ENCODE results near the gene CNTN1.
"Not testable (repeated sequence)": the region's sequence is repeated elsewhere in the genome, so short reads cannot be mapped to it uniquely, and the experiment has no call there.

CNTN1 gene

DNA sequence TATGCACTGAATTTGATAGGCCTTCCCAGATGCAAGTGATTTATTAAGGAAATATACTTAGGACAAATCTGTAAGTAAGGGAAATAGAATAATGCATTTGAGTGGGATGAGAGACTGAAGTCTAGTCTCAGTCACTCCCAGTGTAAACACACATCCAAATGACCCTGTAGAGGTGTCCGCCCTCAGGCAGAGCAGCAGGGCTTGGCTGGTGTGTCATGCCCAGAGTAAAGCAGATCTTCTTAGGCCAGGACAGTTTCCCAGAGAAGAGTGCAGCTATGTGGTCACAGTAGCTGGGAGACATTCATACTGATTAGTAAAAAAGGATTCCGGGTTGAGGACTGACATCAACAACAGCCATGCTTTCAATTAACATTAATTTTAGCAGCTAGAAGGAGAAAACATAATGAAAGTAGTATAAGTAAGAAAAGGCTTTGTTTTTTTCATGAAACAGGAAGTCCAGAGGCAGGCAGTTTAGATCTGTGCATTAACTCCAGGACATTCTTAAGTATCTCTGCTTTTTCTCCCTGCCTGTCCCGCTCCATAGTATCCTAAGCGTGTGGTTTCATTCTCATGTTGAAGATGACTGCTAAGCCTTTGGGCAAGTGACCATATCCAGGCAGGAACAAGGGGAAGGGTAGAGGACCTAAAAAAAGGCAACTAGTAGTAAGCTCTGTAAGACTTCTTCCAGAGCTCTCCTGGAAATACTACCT lies 35.7 kb downstream of the CNTN1 start:
- in situ Hi-C loops (cut with HindIII; ENCODE audit: low sequenced_read_pairs), result no loop called here
- H3K4me3 ChIP-seq (ENCODE audit: low read depth, low read length), result no peak overlapping the region
- TF ChIP-seq, protein P1, sequence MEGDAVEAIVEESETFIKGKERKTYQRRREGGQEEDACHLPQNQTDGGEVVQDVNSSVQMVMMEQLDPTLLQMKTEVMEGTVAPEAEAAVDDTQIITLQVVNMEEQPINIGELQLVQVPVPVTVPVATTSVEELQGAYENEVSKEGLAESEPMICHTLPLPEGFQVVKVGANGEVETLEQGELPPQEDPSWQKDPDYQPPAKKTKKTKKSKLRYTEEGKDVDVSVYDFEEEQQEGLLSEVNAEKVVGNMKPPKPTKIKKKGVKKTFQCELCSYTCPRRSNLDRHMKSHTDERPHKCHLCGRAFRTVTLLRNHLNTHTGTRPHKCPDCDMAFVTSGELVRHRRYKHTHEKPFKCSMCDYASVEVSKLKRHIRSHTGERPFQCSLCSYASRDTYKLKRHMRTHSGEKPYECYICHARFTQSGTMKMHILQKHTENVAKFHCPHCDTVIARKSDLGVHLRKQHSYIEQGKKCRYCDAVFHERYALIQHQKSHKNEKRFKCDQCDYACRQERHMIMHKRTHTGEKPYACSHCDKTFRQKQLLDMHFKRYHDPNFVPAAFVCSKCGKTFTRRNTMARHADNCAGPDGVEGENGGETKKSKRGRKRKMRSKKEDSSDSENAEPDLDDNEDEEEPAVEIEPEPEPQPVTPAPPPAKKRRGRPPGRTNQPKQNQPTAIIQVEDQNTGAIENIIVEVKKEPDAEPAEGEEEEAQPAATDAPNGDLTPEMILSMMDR (IDR thresholded peaks at IDR 0.05; ENCODE audit: low read depth, low read length), result no peak
- no peak for DNase-seq (ENCODE audit: low read depth, low spot score)

GRCh38 chr12:40730281-40730680 lies 38.0 kb downstream of the CNTN1 start:
- in situ Hi-C loops (cut with HindIII; ENCODE audit: low sequenced_read_pairs), result no loop called here
- no peak for DNase-seq (ENCODE audit: low read depth, low spot score)
- TF ChIP-seq, protein P1 (IDR thresholded peaks at IDR 0.05; ENCODE audit: low read depth, low read length), result no peak
- no peak overlapping the region for H3K4me3 ChIP-seq (ENCODE audit: low read depth, low read length)

DNA sequence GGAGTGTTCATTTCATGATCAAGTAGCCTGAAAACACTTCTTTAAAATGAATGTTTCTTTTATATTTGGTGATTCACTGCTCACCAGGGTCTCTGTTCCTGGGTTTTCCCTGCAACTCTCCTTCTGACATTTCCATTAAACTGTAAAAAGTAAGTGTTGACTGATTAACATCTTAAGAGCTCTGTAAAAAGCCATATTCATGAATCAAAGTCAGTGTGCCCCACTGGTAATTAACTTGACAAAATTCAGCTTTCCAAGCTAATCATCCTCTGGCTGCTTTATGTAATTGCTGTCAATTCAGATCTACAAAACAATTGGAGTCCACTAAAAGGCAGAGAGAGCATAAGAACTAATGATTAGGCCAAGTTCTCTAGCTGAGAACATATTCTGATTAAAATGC lies 41.6 kb downstream of the CNTN1 start:
- no peak for DNase-seq (ENCODE audit: low read depth, low spot score)
- H3K4me3 ChIP-seq (ENCODE audit: low read depth, low read length), result no peak overlapping the region
- TF ChIP-seq, protein P1 (IDR thresholded peaks at IDR 0.05; ENCODE audit: low read depth, low read length), result no peak
- in situ Hi-C loops (cut with HindIII; ENCODE audit: low sequenced_read_pairs), result no loop called here

GRCh38 chr12:40734276-40734675 lies 42.0 kb downstream of the CNTN1 start:
- in situ Hi-C loops (cut with HindIII; ENCODE audit: low sequenced_read_pairs), result no loop called here
- H3K4me3 ChIP-seq (ENCODE audit: low read depth, low read length), result no peak overlapping the region
- TF ChIP-seq, protein P1 (IDR thresholded peaks at IDR 0.05; ENCODE audit: low read depth, low read length), result no peak
- DNase-seq (ENCODE audit: low read depth, low spot score), result no peak

DNA sequence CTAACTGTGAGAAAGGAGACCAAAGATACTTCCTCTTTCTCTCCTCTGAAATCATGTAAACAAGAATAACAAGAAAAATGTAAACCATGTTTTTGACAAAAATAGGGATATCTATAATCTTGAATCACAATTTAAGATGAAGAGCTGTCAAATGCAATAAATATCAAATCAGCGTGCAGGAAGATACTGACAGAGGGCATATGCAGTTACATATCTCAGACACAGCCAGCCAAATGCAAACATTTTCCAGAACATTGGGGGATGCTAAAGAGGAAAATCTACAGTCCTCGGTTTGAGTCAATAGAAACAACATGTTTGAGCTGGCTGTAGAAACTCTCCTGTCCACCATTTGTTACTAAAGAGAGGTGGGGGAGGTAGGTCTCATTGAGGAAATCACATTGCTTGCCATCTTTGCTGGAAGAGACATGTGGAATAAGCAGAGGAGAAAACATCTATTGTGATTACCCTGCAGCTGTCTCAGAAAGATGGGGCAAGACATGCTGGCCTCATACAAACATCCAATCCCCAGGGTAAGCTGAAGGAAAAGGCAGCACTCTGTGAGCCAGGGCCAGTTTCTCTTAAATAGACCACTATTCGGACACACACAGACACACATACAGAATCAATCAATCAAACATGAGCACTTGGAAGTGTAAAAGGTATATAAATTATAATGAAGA lies 43.5 kb downstream of the CNTN1 start:
- no peak overlapping the region for H3K4me3 ChIP-seq (ENCODE audit: low read depth, low read length)
- in situ Hi-C loops (cut with HindIII; ENCODE audit: low sequenced_read_pairs), result no loop called here
- no peak for DNase-seq (ENCODE audit: low read depth, low spot score)
- TF ChIP-seq, protein P1 (IDR thresholded peaks at IDR 0.05; ENCODE audit: low read depth, low read length), result no peak

GRCh38 chr12:40737416-40737815 lies 45.2 kb downstream of the CNTN1 start:
- in situ Hi-C loops (cut with HindIII; ENCODE audit: low sequenced_read_pairs); H3K4me3 ChIP-seq (ENCODE audit: low read depth, low read length); DNase-seq (ENCODE audit: low read depth, low spot score): not testable (repeated sequence)

- no peak overlapping the region for H3K4me3 ChIP-seq (ENCODE audit: low read depth, low read length)
- TF ChIP-seq, protein P1 (IDR thresholded peaks at IDR 0.05; ENCODE audit: low read depth, low read length), result no peak
- no peak for DNase-seq (ENCODE audit: low read depth, low spot score)
- in situ Hi-C loops (cut with HindIII; ENCODE audit: low sequenced_read_pairs), result no loop called here
These were observed 46.6 kb downstream of the CNTN1 start for GRCh38 chr12:40738856-40739255.

All from astrocyte of the spinal cord (primary cell).